SKM-1 (cell line): ENCODE data around the gene EDDM3A.
"Not testable (repeated sequence)": the region's sequence is repeated elsewhere in the genome, so short reads cannot be mapped to it uniquely, and the experiment has no call there.

Experiments used
- DNase-seq: peaks from one replicate; lab custom pipeline; 2025; ENCODE audit not compliant: unreplicated experiment; lab: John Stamatoyannopoulos, UW

The EDDM3A gene

GRCh38 chr14:20732979-20733635 is 12.6 kb upstream of the EDDM3A start:
- DNase-seq, result no peak

GRCh38 chr14:20733684-20734429 is 11.8 kb upstream of the EDDM3A start:
- no peak for DNase-seq

- no peak for DNase-seq
Observed at GRCh38 chr14:20734430-20734806, 11.3 kb upstream of the EDDM3A start.

- DNase-seq, result not testable (repeated sequence)
Observed at GRCh38 chr14:20738292-20738691, 7.4 kb upstream of the EDDM3A start.

- DNase-seq, result no peak
Observed at GRCh38 chr14:20742132-20742531, 3.6 kb upstream of the EDDM3A start.

- no peak for DNase-seq
Observed at GRCh38 chr14:20743556-20743955, 2.1 kb upstream of the EDDM3A start.

GRCh38 chr14:20746566-20746965 is 879 bp downstream of the EDDM3A start:
- no peak for DNase-seq

- no peak for DNase-seq
Observed at GRCh38 chr14:20748439-20748838, 2.8 kb downstream of the EDDM3A start.

- no peak for DNase-seq
Observed at GRCh38 chr14:20750194-20750593, 4.5 kb downstream of the EDDM3A start.

- DNase-seq, result no peak
Observed at GRCh38 chr14:20751963-20752562, 6.4 kb downstream of the EDDM3A start.

- no peak for DNase-seq
Observed at GRCh38 chr14:20754308-20754707, 8.6 kb downstream of the EDDM3A start.

GRCh38 chr14:20755037-20755436 is 9.3 kb downstream of the EDDM3A start:
- DNase-seq, result no peak

- no peak for DNase-seq
Observed at GRCh38 chr14:20757965-20758364, 12.3 kb downstream of the EDDM3A start.

GRCh38 chr14:20759465-20759864 is 13.8 kb downstream of the EDDM3A start:
- DNase-seq, result not testable (repeated sequence)

- DNase-seq, result no peak
Observed at GRCh38 chr14:20760950-20761349, 15.3 kb downstream of the EDDM3A start.

GRCh38 chr14:20768593-20768892 is 22.9 kb downstream of the EDDM3A start:
- no peak for DNase-seq

GRCh38 chr14:20769421-20769820 is 23.7 kb downstream of the EDDM3A start:
- no peak for DNase-seq

GRCh38 chr14:20772650-20773049 is 27.0 kb downstream of the EDDM3A start:
- DNase-seq, result no peak

GRCh38 chr14:20774258-20774824 is 28.7 kb downstream of the EDDM3A start:
- no peak for DNase-seq

GRCh38 chr14:20775043-20775442 is 29.4 kb downstream of the EDDM3A start:
- no peak for DNase-seq

- no peak for DNase-seq
Observed at GRCh38 chr14:20775901-20776300, 30.2 kb downstream of the EDDM3A start.

GRCh38 chr14:20781803-20782202 is 36.1 kb downstream of the EDDM3A start:
- DNase-seq, result no peak
